Stimulated activated CD8-positive, alpha-beta memory T cell treated with anti-CD3 and anti-CD28 coated beads, Interleukin-7, amount 100 ng/mL, for 24 hours (primary cell): Measurements from ENCODE around the gene DDX54.

Experiments used
- DNase-seq: peaks from one replicate; pipeline ENCODE4 v3.0.0-alpha.2; 2020; ENCODE audit warnings: low read depth

The DDX54 gene

DNA sequence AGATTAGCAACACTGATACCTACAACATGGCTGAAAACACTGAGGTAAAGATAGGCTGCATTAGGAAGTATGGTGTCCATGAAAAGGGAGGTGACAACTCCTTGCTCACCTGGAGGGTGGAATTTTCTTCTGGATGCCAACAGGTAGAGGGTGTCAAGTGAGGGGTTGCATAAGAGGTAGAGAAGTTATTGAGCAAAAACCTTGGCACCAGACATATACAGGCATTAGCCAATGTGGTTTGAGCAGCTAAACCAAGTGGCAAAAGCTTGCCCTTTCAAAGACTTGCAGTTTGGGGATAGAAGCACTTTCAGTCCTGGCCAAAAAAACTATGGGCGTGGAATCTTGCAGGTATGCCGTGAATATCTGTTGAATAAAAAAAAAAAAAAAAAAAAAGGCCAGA lies 4.1 kb upstream of the DDX54 start:
- no peak for DNase-seq

DNA sequence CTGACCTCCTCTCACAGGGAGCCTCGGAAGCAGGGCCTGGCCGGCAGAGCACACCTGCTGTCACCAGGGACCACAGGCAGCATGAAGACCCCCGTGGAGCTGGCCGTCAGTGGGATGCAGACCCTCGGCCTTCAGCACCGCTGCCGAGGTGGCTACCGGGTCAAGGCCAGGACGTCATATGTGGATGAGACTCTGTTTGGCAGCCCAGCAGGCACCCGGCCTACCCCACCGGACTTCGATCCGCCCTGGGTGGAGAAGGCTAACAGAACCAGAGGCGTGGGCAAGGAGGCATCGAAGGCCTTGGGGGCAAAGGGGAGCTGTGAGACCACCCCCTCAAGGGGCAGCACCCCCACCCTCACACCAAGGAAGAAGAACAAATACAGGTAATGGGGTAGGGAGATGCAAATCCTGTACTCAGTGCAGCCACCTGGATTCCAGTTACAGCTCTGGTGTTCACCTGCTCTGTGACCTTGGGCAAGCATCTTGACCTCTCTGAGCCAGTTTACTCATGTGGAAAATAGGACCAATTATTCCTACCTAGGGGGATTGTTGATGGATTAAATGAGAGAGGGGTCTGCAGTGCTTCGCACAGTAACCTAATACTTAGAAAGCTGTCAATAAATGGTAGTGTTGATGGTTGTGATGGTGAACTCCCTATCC lies 1.5 kb upstream of the DDX54 start:
- DNase-seq, result no peak

DNA sequence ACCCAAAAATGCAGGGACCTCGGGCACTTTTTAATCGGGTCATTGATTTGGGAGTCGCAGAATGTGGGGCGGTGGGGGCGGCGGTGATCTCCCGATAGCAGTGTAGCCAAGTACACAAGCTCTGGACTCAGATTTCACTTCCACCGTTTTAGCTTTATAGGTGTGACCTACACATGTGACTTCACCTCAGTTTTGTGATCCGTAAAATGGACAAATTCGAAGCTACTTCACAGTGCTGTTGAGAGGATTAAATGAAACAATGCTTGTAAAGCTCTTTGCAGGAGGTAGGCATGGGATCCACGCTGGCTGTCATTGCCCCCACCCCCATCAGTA lies 721 bp upstream of the DDX54 start:
- no peak for DNase-seq

DNA sequence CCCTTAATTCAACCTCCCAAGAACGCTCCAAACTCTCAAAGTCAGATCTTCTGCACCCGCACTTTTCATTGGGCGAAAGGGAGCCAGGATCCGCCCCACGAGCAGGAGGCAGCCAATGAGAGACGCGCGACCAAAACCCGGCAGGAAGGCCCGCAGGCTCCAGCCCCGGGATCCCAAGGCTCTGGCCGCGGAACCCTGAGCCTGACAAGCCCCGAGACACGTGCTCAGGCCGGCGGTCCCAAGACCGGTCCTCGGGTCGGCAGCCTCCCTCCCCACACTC lies 438 bp downstream of the DDX54 start:
- DNase-seq, result peak; percentile 74

DNA sequence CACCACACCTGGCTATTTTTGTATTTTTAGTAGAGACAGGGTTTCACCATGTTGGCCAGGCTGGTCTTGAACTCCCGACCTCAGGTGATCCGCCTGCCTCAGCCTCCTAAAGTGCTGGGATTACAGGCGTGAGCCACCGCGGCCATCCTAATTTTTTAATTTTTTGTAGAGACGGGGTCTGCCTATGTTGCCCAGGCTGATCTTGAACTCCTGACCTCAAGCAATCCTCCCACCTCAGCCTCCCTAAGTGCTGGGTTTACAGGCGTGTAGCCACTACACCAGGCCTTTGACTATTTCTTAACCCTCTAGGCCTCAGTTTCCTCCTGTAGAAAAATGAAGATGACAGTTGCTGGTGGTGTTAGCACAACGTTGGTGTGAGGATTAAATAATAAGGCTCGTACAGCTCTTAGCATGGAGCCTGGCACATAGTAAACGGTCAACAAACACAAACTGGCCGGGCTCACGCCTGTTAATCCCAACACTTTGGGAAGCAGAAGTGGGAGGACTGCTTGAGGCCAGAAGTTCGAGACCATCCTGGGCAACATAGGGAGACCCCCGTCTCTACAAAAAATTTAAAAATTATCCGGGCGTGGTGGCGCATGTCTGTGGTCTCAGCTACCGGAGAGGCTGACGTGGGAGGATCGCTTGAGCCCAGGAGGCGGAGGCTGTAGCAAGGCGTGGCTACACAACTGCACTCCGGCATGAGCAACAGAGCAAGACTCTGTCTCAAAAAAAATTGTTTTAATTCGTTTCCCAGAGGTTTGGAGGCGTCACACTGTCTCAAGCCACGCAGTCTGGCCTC lies 979 bp downstream of the DDX54 start:
- DNase-seq, result no peak

DNA sequence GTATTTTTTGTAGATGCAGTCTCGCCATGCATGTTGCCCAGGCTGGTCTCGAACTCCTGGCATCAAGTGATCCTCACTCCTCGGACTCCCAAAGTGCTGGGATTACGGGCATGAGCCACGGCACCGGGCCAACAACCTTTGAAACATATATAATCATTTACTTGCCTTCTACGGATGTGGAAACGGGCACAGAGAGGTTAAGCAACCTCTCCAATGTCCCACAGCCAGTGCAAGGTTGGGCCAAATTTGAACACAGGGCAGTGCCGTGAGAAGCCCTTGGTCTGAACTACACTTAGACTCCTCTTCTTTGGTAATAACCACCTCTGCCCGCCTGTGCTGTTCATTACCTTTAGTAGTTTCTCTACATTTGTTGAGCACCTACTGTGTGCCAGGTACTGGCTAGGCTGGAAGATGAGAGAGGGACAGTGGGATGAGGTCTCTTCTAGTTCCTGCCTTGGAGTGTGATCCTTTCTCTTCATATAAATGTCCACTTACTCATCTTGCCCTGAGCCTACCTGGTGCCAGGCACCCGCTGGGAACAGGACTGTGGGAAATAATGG lies 2.2 kb downstream of the DDX54 start:
- DNase-seq, result no peak

DNA sequence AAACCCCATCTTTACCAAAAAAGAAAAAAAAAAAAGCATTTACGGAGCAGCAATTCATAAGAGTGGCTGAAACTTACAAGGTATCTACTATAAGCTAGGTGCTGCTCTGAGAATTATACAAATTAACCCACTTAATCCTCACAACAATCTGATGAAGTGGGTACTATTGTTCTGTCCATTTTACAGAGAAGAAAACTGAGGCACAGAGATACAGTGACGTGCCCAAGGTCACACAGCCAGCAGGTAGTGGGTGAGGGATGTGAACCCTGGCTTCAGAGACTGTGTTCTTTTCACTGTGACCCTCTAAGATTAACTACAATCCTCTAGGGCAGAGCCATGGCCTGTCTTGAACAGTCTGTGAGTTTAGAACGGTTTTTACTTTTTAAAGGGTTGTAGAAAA lies 3.3 kb downstream of the DDX54 start:
- DNase-seq, result no peak

DNA sequence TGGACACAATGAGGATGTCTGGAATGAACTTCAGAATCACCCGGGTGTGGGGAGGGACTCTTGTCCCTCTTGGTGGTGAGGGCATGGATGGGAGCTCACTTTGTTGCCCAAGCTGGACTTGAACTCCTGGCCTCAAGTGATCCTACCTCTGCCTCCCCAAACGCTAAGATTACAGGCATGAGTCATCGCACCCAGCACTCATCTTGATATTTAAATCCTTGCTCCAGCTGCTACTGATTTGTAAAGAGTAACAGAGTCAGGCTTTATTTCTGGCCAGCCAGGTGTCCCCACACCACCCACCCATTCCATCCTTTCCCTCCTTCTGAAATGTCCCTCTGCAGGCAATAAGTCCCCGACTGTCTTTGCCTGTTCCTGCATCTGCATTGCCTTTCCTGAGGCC lies 4.9 kb downstream of the DDX54 start:
- no peak for DNase-seq

DNA sequence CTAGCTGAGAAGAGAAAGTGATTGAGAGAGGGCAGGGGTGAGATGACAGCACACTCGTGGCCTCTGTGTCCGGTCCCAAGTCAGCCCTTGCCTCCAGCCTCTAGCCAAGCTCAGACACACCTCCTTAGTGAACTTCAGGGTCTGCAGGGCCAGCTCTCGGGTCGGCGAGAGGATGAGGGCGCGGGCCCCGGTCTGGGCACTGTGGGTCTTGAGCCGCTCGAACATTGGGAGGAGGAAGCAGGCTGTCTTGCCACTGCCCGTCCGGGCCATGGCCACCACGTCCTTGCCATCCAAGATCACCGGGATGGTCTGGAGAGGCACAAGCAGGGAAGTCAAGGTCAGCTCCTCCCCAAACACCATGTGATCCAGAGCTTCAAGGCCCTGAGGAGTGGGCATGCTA lies 6.3 kb downstream of the DDX54 start:
- no peak for DNase-seq

DNA sequence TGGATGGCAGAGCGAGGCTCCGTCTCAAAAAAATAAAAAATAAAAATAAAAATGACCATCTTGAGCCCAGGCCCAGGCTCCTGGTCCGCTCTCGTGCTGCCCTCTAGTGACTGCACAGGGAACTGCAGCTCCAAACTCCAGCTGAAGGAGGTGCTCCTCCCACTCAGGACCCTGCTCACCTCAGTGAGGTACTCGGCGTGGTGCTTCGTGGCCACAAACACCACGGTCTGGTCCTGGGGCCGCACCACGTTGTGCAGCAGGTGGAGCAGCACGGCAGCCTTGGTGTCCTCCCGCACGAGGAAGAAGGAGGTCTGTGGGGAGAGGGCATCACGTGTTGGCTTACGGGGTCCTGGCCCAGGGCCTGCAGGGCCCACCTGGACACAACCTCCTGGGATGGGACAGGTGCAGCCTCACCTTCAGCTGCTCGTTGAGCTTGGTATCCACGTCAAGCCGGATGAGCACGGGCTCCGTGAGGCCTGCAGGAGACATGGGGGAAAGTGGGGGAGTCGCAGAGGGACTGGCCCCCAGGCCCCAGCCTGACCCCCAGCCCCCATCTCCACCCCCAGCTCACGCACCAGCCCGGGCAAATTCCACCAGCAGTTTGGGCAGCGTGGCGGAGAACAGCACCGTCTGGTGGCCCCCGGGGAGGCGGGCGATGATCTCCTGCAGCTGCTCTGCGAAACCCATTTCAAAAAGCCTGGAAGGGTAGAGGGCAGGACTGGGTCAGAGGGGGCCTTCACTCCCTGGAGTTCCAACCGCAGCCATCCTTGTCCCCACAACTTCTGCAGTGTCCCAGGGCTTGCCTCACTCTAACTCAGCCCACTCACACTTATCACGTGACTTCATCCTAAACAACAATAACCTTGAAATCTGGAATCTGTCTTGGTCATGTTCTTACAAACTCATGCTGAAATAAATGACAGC lies 10.6 kb downstream of the DDX54 start:
- peak; percentile 76 for DNase-seq

DNA sequence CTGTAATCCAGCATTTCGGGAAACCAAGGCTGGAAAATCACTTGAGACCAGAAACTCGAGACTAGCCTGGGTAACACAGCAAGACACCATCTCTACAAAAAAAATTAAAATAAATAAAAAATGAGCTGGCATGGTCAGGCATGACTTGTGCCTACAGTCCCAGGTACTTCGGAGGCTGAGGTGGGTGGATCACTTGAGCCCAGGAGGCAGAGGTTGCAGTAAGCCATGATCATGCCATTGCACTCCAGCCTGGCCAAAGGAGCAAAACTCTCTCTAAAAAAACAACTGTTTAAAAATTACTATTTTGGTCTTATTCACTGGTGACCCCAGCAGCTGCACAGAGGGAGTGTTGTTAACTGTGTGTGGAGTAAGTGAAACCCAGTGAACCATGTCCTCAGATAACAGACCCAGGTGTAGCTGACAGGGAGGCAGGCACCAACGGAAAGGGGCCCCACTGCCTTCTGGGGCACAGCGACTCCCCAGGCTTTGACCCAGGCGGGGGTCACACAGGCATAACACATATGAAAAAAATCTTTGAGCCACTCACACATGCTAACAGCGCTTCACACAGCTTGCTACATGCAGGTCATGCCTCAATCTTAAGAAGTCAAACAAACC lies 12.1 kb downstream of the DDX54 start:
- no peak for DNase-seq

DNA sequence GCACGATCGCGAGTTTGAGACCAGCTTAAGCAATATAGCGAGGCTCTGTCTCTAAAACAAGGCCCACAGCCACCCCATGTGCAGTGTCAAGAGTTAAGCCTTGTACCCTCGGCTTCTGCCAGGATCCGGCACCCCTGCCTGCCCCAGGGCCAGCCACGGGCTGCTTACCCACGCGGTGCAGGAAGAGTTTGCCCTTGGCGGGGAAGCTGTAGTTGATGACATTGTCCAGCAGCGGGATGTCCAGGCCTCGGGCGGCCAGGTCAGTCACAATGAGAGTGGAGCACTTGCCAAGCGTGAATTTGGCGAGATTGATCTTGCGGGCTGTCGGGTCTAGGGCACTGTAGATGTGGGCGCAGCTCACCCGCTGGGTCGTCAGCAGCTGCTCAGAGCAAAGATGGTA lies 13.1 kb downstream of the DDX54 start:
- no peak for DNase-seq

DNA sequence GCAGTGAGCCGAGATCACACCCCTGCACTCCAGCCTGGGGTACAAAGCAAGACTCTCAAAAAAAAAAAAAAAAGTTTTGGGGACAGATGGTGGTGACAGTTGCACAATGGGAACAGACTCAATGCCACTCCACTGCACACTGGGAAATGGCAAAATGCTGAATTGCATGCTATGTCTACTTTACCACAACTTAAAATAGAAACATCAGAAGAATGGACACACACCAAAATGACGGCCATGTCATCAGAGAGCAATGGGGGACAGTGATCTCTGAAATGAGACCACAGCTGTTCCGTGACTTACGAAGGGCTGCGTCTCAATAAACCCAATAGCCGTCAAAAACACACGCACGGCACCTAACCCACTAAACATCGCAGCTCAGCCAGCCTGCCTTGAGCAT lies 13.7 kb downstream of the DDX54 start:
- no peak for DNase-seq

DNA sequence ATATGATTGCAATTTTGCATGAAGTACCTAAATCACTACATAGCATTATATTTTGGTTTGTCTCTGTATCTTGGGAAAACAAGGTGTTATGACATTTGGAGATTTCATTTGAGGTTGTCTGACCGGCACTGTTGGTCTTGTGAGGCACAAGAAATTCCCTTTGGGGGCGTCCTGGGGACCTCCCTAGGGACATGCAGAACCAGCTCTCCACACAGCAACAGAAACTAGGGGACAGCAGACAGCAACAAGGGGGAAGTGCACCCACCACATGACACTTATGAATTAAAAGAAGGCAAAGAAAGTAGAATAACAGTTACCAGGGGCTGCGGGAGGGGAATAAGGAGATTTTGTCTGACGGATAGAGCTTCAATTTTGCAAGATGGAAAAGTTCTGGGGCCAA lies 14.4 kb downstream of the DDX54 start:
- no peak for DNase-seq

DNA sequence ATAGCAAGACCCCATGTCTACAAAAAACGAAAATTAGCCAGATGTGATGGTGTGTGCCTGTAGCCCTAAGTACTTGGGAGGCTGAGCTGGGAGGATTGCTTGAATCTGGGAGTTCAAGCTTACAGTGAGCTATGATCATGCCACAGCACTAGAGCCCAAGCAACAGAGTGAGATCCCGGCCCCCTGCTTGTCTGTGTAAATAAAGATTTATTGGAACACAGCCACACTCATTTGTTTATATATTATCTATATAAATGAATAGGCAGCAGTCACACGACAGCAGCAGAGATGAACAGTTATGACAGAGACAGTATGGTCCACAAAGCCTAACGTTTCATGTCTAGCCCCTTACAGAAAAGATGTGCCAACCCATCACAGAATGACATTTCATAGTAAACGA lies 14.8 kb downstream of the DDX54 start:
- no peak for DNase-seq

DNA sequence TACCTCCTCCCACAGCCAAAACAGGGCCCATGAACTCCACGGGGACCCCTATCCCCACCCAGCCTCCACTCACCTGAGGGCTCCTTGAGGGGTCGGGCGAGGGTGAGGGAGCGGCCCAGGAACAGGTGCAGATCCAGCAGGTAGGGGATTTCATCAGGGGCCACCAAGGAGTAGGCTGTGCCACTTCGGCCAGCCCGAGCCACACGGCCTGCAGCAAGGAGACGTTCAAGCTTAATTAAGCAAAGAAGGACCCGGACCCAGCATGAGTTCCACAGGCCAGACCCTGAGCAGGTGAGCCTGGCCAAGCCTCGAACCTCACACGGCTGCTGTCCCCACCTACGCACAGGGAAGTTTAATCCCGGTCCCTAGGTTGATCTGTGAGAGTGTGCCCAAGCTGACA lies 15.6 kb downstream of the DDX54 start:
- DNase-seq, result no peak

DNA sequence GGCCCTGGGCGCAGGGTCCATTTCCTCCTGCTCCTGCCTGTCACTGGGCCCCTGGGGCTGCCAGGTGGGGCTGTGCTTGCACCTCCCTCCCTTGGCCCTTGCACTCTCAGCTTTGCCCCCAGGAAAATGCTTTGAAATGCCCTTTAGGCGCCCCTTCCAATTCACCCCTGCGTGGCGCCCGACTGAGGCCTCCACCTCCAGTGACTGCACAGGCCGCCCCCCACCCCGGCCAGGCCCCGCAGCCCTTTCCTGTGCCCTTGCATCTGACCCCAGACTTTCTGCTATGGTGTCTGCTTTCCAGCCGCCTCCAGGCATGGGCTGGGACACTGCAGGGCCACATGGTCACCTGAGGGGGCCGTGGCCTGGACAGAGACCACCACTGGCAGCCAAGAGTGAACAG lies 17.4 kb downstream of the DDX54 start:
- DNase-seq, result no peak

DNA sequence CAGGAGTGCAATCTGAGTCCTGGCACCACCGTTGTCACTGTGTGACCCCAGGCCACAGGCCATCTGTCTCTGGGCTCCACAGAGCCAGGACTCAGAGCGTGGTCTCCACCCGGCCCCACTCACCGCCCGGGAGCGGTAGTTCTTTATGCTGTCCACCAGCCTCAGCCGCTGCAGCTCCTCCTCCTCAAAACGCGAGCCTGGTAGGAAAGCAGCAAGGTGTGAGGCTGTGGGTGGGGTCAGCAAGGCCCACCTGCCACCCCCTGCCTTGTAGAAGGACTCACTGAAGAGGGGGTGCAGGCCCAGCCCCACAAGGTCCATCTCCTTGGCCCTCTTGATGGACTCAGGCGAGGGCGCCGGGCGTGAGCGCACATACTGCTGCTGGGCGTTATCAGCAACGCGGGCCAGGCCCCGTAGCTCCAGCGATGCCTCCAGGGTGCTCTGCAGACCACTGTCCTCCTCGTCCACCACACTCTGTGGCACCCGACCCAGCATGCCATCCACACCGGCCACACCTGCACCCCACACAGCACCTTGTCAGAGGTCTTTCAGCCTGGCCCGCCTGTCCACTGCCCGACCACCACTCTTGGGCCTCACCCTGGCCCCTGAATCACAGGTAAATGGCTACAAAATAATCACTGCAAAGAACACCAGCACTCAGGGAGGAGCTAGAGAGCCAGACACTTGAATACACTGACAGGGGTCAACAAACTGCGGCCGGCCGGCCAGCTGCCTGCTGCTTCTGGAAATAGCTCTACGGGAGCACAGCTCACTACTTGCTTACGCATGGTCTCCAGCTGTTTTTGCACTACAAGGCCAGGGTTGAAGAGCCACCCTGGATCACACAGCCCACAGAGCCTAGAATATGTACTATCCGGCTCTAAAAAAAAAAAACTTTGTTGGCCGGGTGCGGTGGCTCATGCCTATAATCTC lies 19.5 kb downstream of the DDX54 start:
- no peak for DNase-seq

DNA sequence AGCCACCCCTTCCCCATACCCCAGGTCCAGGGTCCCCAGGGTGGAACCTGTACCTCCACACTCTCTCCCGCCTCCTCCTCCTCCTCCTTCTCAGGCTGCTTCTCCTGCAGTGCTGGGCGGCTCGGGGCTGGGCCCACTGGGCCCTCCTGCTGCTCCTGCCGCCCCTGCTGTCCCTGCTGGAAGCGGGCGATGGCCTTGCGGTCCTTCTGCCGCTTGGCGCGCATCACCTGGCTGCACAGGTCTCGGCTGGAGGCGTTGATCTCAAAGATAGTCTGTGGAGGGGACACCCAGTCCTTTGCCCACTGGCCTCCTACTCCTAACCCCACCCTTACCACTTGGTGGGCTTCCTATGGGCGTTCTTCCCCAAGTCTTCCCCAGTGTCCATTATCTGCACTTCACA lies 21.3 kb downstream of the DDX54 start:
- no peak for DNase-seq

DNA sequence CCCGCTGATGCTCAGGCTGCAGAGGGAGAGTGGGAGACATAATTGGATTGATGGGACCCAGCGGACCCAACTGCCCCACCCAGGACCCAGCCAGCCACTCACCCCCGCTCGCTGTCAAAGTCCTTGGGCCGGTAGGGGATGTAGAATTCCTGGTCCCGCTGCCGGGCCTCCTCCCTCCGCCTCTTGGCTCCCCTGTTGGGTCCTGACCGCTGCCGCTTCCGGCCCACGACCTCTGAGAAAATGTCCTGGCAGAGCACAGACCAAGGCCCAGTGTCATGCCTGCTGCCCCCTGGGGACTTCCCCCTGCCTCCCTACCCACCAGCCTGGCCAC lies 22.3 kb downstream of the DDX54 start:
- no peak for DNase-seq
